ENCODE measurements around the gene NRN1L.
A peak's percentile ranks its signal among the peaks of the same experiment; 100 is the strongest.

NRN1L gene

DNA sequence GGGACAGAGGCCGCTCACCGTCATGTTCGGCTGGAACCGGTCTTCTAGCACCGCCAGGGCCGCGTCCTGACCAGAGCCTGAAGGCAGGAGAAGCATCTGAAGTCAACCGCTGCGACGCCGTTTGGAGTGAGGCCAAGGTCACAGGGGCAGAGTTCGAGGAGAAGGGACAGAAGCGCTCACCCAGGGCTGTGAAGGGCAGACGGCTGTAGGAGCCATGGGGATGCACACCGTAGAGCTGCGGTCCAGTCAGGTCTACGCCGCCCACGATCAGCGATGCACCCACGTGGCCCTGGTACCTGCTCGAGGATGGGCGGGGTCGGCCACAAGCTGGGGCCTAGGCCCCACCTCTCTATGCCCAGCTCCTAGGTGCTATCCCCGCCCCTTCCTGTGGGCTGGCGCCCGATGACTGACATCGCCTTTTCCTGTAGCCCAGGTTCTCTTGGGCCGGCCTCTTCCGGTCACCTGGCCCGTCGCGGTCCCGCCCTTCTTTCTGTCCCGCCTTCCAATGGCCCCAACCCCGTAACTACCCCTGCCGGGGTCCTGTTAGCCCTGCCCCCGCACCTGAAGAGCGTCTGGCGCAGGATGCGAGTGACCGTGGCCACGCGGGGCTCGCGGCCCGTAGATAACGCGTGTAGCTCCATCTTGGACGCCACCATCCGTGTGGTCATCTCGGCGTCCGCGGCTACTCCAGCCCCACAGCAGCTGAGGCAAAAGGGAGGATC is 50.9 kb downstream of the NRN1L start:
- peak; percentile 97 for DNase-seq (ENCODE audit: low spot score)

Measured in AG20443 (cell line).